Stimulated activated CD4-positive, alpha-beta T cell treated with anti-CD3 and anti-CD28 coated beads, Interleukin-12 subunit alpha, Interleukin-12 subunit beta, amount 100 ng/mL, for 24 hours (primary cell): ENCODE data around the gene RSBN1L.

ENCODE experiments used
- DNase-seq, 2 experiments: peaks; one replicate each; pipeline ENCODE4 v3.0.0-alpha.2; 2020; ENCODE audit warnings: low read depth in 2 of 2

Gene RSBN1L

DNA sequence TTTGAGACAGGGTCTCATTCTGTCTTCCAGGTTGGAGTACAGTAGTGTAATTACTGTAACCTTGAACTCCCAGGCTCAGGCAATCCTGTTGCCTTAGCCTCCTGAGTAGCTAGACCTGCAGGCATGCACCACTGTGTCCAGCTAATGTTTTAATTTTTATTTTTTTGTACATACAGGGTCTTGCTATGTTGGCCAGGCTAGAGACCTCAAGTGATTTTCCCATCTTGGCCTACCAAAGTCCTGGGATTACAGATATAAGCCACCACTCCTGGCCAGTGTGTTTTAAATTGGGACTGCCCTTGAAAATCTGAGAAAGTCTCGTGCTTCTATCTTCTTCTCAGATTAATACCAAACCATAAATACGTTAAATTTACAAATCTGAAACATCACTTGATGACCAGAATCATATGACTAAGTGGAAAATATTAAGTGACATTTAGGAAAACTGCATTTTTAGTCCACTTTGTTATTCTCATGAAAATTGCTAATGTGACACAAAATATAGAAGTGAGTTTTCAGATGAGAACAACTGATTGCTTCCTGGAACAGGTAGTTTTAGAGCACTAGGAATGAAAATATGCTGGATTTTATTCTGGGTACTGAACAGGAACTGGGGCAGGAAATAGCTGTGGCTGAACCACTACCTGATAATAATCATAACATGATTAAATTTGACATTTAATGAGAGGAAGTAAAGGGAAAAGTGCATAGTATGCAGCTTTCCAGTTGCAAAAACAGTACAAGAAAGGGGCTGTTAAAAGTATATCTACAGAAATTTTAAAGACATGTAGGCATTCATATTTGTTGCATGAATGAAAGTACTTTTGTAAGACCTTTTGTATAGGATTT lies 106.5 kb downstream of the RSBN1L start:
- DNase-seq: no peak

DNA sequence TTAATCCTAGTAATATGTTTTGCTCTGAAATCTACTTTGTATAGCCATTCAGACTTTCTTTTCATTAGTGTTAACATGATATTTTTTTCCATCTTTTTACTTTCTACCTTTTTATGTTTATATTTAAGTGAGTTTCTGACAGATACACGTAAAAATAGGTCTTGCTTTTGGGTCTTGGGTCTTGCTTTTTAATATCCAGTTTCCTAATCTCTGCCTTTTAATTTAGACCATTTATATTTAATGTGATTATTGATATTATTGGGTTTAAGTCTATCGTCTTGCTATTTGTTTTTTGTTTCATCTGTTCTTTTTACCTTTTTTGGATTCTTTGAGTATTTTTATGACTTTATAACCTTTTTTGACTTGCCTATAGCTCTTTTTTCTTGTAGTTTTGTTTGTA lies 110.2 kb downstream of the RSBN1L start:
- no peak for DNase-seq

DNA sequence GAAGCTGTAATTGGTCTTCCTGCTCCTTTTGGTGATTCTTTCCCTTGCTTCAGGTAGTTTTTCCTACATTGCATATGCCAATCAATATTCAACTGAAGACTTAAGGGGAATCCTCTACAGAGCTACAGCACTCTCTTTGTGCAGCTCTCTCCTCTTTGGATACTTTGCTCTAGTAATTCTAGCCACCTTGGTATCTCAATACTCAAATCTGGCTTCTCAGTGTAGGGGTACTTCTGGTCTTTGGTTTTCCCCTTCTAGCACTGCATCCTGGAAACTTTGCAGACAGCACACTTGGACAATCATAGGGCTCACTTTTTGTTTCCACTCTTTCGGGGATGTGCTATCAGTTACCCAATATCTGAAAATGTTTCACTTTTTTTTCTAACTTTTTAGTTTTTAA lies 112.3 kb downstream of the RSBN1L start:
- DNase-seq: no peak

DNA sequence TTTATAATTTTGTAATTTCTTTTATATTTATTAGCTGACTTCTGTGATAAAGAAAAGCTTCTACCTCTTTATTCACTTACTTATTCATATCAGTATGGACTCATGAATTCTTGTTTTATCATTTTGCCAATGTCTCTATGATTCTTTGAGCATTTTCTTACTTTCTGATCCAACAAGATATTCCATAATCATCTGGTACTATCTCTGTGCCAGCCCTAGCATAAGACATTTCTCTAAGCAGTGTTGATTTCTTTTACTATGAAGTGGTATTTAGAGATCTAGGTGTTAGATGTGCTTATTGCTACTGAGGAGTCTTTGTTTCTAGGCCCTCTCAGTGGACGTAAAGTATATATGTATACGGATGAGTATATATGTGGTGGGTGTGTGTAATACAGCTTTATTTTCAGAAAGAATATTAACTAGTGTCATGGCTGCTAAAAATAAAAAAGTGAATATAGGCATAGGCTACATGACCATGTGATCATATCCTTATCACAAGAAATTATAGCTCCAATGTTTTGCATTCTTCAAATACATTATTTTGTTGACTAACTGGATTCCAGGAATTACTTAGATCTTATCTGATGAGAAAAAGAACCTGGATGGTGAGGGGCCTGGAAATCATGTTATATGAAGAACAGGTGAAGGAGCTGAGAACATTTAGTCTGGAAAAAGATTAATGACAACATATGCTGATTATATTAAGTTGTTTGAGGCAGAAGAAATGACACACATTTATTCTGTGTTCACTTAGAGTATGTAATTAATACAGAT lies 115.4 kb downstream of the RSBN1L start:
- no peak for DNase-seq

DNA sequence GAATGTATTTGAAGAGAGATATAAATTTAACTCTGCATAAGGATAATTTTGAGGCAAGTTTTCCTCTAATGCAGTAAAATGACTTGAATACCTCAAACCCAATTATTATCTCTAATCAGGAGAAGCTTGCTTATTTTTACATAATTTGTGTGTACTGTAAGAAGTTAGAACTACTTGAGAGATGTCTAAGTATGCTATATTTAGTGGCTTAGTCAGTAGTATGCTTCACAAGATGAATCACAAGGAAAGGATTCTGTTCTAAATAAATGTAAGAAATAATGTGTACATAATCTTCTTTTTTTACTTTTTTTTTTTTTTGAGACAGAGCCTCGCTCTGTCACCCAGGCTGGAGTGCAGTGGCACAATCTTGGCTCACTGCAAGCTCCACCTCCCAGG lies 116.0 kb downstream of the RSBN1L start:
- DNase-seq: no peak

DNA sequence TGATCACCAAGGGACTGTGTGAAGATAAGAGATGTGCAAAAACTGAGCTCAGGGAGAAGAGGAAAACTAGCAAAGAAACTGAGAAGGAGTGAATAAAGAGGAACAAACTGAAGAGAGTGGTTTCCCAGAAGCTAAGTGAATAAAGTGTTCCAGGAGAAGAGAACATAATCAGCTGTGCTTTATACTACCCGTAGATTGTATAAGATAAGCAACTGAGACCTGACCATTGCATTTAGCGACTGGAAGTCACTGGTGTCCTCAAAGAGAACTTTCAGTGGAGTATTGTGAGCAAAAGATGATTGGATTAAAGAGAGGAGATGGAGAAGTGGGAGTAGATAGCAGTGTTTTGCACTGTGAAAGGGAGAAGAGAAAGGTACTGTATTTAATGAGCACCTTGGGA lies 116.9 kb downstream of the RSBN1L start:
- no peak for DNase-seq

DNA sequence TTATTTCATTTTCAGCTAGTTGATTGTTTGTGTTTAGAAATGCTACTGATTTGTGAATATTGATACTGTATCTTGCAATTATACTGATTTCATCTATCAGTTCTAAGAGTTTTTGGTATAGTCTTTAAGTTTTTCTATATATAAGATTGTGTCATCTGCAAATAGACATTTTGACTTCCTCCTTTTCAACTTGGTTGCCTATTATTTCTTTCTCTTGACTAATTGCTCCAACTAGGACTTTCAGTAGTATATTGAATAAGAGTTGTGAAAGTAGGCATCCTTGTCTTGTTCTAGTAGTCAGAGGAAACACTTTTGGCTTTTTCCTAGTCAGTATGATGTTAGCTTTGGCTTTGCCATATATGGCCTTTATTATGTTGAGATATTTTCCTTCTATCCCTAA lies 122.8 kb downstream of the RSBN1L start:
- no peak for DNase-seq

DNA sequence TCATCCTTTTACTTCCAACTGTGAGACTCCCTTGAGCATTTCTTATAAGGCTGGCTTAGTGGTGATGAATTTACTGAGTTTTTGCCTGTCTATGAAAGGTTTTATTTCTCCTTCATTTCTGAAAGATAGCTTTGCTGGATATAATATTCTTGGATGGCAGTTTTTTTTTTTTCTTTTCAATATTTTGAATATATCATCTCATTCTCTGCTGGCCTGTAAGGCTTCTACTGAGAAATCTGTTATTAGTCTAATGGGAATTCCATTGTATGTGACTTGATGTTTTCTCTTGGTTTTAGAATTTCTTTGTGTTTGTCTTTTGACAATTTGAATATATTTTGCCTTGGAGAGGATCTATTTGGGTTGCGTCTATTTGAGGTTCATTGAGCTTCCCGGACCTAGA lies 124.7 kb downstream of the RSBN1L start:
- no peak for DNase-seq

DNA sequence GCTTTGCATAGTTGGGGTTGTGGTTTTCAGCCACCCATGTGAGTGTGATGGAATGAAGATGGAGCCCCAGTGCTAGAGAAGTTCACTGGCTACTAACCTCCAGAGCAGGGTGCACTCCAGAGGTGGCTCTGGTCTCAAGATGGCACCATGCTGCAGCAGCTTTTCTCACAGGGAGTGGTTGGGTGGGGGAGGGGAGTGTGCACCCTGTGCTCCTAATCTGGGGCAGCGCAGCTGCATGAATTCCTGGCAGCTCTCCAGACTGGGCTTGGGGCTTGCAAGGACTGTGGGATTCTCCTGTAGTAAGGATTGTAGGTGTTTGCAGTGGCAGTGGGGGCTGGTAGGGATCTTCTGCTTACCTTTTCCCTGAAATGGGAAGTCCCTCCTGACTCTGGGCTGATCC lies 126.0 kb downstream of the RSBN1L start:
- DNase-seq: no peak

DNA sequence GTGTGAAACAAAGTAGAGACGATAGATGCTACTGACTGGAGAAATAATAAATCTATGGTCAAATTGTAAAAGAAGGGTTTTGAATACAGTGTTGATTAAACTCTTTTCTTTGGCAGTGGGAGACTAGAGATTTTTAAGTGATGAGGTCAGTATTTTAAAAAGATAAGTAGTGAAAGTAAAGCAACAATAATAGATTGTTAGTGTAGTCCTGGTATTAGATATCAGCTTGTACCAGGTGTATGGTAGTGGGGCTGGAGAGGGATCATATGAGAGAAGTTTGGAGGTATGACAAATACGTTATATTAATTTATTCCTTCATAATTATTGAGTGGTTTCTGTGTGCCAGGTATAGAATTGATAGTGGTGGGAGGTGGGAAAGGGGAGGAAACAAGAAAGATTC lies 127.5 kb downstream of the RSBN1L start:
- no peak for DNase-seq

DNA sequence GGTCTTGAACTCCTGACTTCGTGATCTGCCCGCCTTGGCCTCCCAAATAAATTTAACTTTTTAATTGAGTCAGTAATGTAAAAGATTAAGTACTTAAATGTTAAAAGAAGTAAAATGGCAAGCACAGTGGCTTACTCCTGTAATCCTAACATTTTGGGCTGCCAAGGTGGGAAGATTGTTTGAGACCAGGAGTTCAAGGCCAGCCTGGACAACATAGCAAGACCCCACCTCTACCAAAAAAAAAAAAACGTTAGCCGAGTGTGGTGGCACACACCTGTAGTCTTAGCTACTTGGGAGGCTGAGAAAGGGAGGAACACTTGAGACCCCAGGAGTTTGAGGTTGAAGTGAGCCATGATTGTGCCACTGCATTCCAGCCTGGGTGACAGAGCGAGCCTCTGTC lies 128.4 kb downstream of the RSBN1L start:
- DNase-seq: no peak

DNA sequence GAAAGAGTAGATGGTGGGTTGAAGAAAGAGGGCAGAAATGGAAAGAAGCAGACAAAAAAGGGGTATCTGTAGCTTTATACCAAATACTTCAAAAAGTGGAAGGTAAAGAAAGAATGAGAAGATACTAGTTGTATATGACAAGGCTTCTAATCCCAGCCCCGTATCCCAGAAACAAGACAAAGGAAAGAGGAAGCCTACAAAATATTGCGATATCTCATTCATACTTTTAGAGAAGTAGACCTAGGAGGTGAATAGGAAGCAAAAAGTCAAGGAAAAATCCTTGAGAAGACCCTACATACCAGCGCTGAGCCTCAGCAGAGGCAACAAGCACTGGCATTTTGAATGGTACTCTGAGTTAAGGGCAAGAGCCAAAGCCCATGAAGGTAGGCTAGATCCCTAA lies 128.9 kb downstream of the RSBN1L start:
- DNase-seq: no peak

DNA sequence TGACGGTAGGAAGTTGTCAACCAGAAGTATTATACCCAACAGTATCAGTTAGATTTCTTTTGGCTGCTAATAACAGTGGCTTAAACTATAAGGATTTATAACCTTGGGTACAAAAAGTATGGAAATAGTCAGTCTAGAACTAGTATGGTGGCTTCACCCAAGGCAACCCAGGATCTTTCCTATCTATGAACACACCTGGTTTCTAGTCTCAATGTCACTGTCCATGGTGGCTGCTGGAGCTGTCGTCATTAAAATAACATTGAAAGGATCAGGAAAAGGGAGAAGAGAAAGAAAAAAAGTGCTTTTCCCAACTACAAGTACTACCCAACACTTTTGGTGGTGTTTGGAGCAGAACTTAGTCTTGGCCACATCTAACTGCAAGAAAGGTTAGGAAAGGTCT lies 130.0 kb downstream of the RSBN1L start:
- DNase-seq: no peak

DNA sequence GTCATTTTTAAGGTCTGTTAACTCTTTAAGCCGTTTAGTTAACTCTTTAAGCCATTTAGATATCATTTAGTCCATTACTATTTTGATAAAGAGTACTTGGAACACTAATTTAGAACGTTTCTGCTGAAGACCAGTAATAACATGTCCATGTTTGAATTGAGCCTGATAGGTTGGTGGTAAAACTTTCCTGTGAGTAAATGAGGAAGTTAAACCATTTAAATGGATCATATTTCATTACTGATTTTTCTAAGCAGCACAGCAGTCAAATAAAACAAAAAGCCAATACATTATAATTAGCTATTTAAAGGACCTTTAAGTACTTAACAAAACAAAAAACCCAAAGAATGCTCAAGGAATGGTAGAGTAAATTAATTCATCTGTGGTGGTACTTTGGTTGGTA lies 131.7 kb downstream of the RSBN1L start:
- no peak for DNase-seq

DNA sequence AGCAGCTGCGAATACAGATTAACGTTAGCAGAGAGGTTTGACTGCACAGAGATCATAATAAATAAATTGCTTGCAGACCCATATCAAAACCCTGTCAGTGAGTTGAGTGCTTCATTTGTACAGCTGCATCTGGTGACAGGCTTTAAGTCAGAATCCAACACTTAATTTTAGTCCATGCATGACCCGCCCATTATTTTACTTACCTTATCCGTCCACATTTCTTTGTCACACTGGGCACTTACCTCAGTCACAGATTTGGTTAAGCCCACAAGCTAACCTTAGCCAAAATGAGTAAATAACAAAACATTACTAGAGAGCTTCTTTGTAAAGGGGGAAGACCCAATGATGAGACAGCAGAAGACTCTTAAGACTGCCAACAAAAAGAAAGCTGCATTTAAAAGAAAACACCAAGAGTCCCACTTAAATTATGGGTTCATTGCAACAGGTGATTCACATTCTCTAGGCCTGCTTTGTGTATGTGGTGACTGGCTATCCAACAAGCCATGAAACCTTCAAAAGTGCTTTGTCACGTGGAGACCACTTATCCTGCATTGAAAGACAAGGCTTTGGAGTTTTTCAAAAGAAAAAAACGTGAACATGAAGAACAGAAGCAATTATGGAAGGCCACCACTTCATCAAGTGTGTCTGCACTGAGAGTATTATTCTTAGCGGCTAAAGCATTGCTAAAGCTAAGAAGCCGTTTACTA lies 134.5 kb downstream of the RSBN1L start:
- DNase-seq: no peak

DNA sequence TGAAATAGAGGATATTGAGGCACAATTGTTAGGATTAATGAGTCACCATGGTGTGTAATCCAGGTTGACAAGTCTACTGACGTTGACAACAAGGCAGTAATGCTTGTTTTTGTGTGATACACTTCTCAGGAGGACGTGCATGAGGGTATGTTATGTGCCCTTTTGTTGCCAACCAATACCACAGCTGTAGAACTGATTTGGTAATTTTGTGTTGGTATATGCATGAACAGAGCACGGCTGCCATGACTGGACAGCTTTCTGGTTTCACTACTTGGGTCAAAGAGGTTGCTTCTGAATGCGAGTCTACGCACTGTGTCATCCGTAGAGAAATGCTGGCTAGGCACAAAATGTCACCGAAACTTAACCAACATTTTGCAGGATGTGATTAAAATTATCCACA lies 135.2 kb downstream of the RSBN1L start:
- no peak for DNase-seq

DNA sequence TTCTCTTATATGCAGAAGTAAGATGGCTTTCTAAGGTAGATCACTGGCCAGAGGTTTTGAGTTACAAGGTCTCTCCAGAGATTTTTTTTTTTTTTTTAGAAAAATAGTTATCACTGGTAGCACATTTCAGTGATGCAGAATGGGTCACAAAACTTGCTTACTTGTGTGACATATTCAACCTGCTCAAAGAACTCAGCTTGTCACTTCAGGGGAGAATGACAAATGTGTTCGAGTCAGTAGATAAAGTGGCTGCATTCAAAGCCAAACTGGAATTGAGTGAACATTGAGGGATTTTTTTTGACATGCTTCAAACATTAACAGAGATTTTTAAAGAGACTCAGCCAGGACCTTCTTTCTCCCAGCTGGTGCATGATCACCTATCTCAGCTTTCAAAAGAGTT lies 135.7 kb downstream of the RSBN1L start:
- no peak for DNase-seq
